SIG-M5 treated with dmso at 0.1 percent for 504 hours (cell line): ENCODE data around the gene HOXB7.

ENCODE experiments used
- DNase-seq: peaks from one replicate; lab custom pipeline; 2025; ENCODE audit not compliant: unreplicated experiment; lab: John Stamatoyannopoulos, UW

HOXB7 gene

GRCh38 chr17:48568499-48569239 is 42.1 kb downstream of the HOXB7 start:
- DNase-seq = no peak

GRCh38 chr17:48567646-48568354 is 43.0 kb downstream of the HOXB7 start:
- DNase-seq = no peak

GRCh38 chr17:48567209-48567608 is 43.6 kb downstream of the HOXB7 start:
- no peak for DNase-seq

GRCh38 chr17:48566717-48567116 is 44.1 kb downstream of the HOXB7 start:
- no peak for DNase-seq

GRCh38 chr17:48565925-48566710 is 44.7 kb downstream of the HOXB7 start:
- no peak for DNase-seq

- DNase-seq = no peak
Observed at GRCh38 chr17:48565022-48565554, 45.7 kb downstream of the HOXB7 start.

- DNase-seq = no peak
Observed at GRCh38 chr17:48564188-48565021, 46.4 kb downstream of the HOXB7 start.

GRCh38 chr17:48563867-48564187 is 47.0 kb downstream of the HOXB7 start:
- DNase-seq = no peak

GRCh38 chr17:48563385-48563838 is 47.4 kb downstream of the HOXB7 start:
- DNase-seq = no peak

GRCh38 chr17:48562934-48563333 is 47.9 kb downstream of the HOXB7 start:
- no peak for DNase-seq

- DNase-seq = no peak
Observed at GRCh38 chr17:48561884-48562810, 48.7 kb downstream of the HOXB7 start.

- no peak for DNase-seq
Observed at GRCh38 chr17:48559840-48560817, 50.7 kb downstream of the HOXB7 start.

- DNase-seq = no peak
Observed at GRCh38 chr17:48559122-48559839, 51.5 kb downstream of the HOXB7 start.

- no peak for DNase-seq
Observed at GRCh38 chr17:48558831-48559121, 52.0 kb downstream of the HOXB7 start.

GRCh38 chr17:48558057-48558830 is 52.6 kb downstream of the HOXB7 start:
- no peak for DNase-seq
